Measurements from ENCODE around the gene CSNK1E.

GRCh38 chr22:38316364-38317121 lies 690 bp downstream of the CSNK1E start:
- TF ChIP-seq POLR2A (IDR thresholded peaks at IDR 0.05) (no peak), CTCF (IDR thresholded peaks at IDR 0.05 in 4 of 5, conservative IDR thresholded peaks at IDR 0.05 in 1 of 5) (no peak)

Data from gastrocnemius medialis (tissue), 4 donors.